WTC11 (cell line): Measurements from ENCODE around the gene GLO1. TPM values are rescaled to one million over a fixed set of nuclear protein-coding genes. Genes with fewer than 3 reads are reported as not detected.

Source experiments
- ATAC-seq: fragments of 200-7000 bp; cut with Tn5 transposase; 2 replicates; pipeline ENCODE4 v1.10.0; 2021; ENCODE audit warnings: mild to moderate bottlenecking, moderate library complexity
- CTCF ChIA-PET: fragments of 300-600 bp; sonication (Branson Sonifier 250); formaldehyde crosslinking; loops from one replicate; lab custom pipeline; 2021; ENCODE audit warnings: antibody characterized with exemption; lab: Charles Lee
- POLR2A ChIA-PET: fragments of 350-600 bp; sonication (Branson Sonifier 250); formaldehyde crosslinking; loops from one replicate; lab custom pipeline; 2021; ENCODE audit warnings: antibody characterized with exemption; lab: Charles Lee
- DNase-seq: peaks from one replicate; pipeline ENCODE4 v3.0.0; 2021; ENCODE audit warnings: low spot score
- H3K27ac Mint-ChIP-seq: 2 replicates; pipeline ENCODE4 v1.8.0; 2021; ENCODE audit warnings: mixed read lengths
- H3K27me3 Mint-ChIP-seq: 2 replicates; pipeline ENCODE4 v1.8.0; 2021; ENCODE audit warnings: low read depth, mild to moderate bottlenecking, moderate library complexity, mixed read lengths
- H3K36me3 Mint-ChIP-seq: 2 replicates; pipeline ENCODE4 v1.8.0; 2021; ENCODE audit warnings: mixed read lengths
- H3K4me1 Mint-ChIP-seq: 2 replicates; pipeline ENCODE4 v1.8.0; 2022; ENCODE audit warnings: mixed read lengths
- H3K4me3 Mint-ChIP-seq: 2 replicates; pipeline ENCODE4 v1.8.0; 2021; ENCODE audit warnings: mild to moderate bottlenecking, moderate library complexity, mixed read lengths
- H3K9me3 Mint-ChIP-seq: 2 replicates; pipeline ENCODE4 v1.8.0; 2021; ENCODE audit warnings: mixed read lengths
- CREM ChIP-seq: sonication (generic); formaldehyde crosslinking; IDR thresholded peaks from 2 replicates; pipeline ENCODE4 v1.8.1; 2022; ENCODE audit warnings: mild to moderate bottlenecking, missing genetic modification reagents, moderate library complexity
- ELF4 ChIP-seq: sonication (generic); formaldehyde crosslinking; IDR thresholded peaks from 2 replicates; pipeline ENCODE4 v1.8.1; 2022; ENCODE audit warnings: low read depth, mild to moderate bottlenecking, moderate library complexity, missing genetic modification reagents
- EMX1 ChIP-seq: fragments of 250-450 bp; sonication (Bioruptor Pico); IDR thresholded peaks from 2 replicates; pipeline ENCODE4 v1.8.0; 2021; ENCODE audit warnings: mild to moderate bottlenecking
- FOXK1 ChIP-seq: sonication (generic); formaldehyde crosslinking; IDR thresholded peaks from 2 replicates; pipeline ENCODE4 v1.8.0; 2022; ENCODE audit warnings: mild to moderate bottlenecking, moderate library complexity, missing genetic modification reagents
- GABPB1 ChIP-seq: sonication (generic); formaldehyde crosslinking; IDR thresholded peaks from 2 replicates; pipeline ENCODE4 v1.8.1; 2023; ENCODE audit warnings: mild to moderate bottlenecking, missing genetic modification reagents
- HMGA2 ChIP-seq: fragments of 250-450 bp; sonication (Bioruptor Pico); IDR thresholded peaks from 2 replicates; pipeline ENCODE4 v1.4.0; 2021; ENCODE audit warnings: mild to moderate bottlenecking, moderate library complexity
- IRF2 ChIP-seq: sonication (generic); formaldehyde crosslinking; IDR thresholded peaks from 2 replicates; pipeline ENCODE4 v1.8.0; 2022; ENCODE audit warnings: low read depth, missing genetic modification reagents, borderline replicate concordance
- JUN ChIP-seq: sonication (generic); formaldehyde crosslinking; IDR thresholded peaks from 2 replicates; pipeline ENCODE4 v1.8.0; 2023; ENCODE audit warnings: mild to moderate bottlenecking, missing genetic modification reagents
- NFATC4 ChIP-seq: fragments of 250-450 bp; sonication (Bioruptor Pico); IDR thresholded peaks from 2 replicates; pipeline ENCODE4 v1.9.0; 2021; ENCODE audit warnings: mild to moderate bottlenecking
- NR2C2 ChIP-seq: sonication (generic); formaldehyde crosslinking; IDR thresholded peaks from 2 replicates; pipeline ENCODE4 v1.8.0; 2022; ENCODE audit warnings: mild to moderate bottlenecking, missing genetic modification reagents
- SMAD4 ChIP-seq: sonication (generic); formaldehyde crosslinking; IDR thresholded peaks from 2 replicates; pipeline ENCODE4 v1.8.0; 2022; ENCODE audit warnings: mild to moderate bottlenecking, missing genetic modification reagents
- ZBTB21 ChIP-seq: sonication (generic); formaldehyde crosslinking; IDR thresholded peaks from 2 replicates; pipeline ENCODE4 v1.8.1; 2023; ENCODE audit warnings: mild to moderate bottlenecking, missing genetic modification reagents, borderline replicate concordance
- ZBTB43 ChIP-seq: sonication (generic); formaldehyde crosslinking; IDR thresholded peaks from 2 replicates; pipeline ENCODE4 v1.8.1; 2023; ENCODE audit warnings: mild to moderate bottlenecking, missing genetic modification reagents
- ZMAT4 ChIP-seq: fragments of 250-450 bp; sonication (Bioruptor Pico); IDR thresholded peaks from 2 replicates; pipeline ENCODE4 v1.9.0; 2021; ENCODE audit warnings: mild to moderate bottlenecking
- ZNF416 ChIP-seq: fragments of 250-450 bp; sonication (Bioruptor Pico); IDR thresholded peaks from 2 replicates; pipeline ENCODE4 v1.9.0; 2021; ENCODE audit warnings: mild to moderate bottlenecking, inconsistent platforms
- total RNA-seq: library from RNA; stranded (reverse); gene quantifications from 3 replicates; pipeline ENCODE4 v1.2.3, GENCODE V29; 2021
- TF ChIP-seq, protein P1 (sequence below): sonication (generic); formaldehyde crosslinking; IDR thresholded peaks from 2 replicates; pipeline ENCODE4 v1.8.0; 2022; ENCODE audit warnings: missing genetic modification reagents
- TF ChIP-seq, protein P2 (sequence below): sonication (generic); formaldehyde crosslinking; IDR thresholded peaks from 2 replicates; pipeline ENCODE4 v1.8.1; 2023; ENCODE audit warnings: mild to moderate bottlenecking, moderate library complexity, missing genetic modification reagents
- TF ChIP-seq, protein P3 (sequence below): sonication (generic); formaldehyde crosslinking; IDR thresholded peaks from 2 replicates; pipeline ENCODE4 v1.8.0; 2022; ENCODE audit warnings: mild to moderate bottlenecking, missing genetic modification reagents
- TF ChIP-seq, protein P4 (sequence below): fragments of 250-450 bp; sonication (Bioruptor Pico); IDR thresholded peaks from 2 replicates; pipeline ENCODE4 v1.8.0; 2021; ENCODE audit warnings: mild to moderate bottlenecking

GLO1 gene
- total RNA-seq, 1 experiment from 2014 or later, result 147 TPM

GRCh38 chr6:38687549-38687948 lies 15.4 kb downstream of the GLO1 start:
- Mint-ChIP-seq H3K27ac (no peak overlapping the region), H3K36me3 (peaks cover 19% of the 10 kb centered on the region), H3K27me3 (no peaks in the 10 kb centered on the region), H3K4me3 (no peak overlapping the region), H3K9me3 (no peaks in the 10 kb centered on the region), H3K4me1 (peaks cover 10% of the 10 kb centered on the region)
- DNase-seq (no peak), ATAC-seq (no peak)
- POLR2A ChIA-PET, result no interaction called here
- CTCF ChIA-PET, result no interaction called here
- TF ChIP-seq ZNF416 (CRISPR knock-in tag) (no peak), IRF2 (CRISPR knock-in tag) (no peak), CREM (CRISPR knock-in tag) (no peak), GABPB1 (CRISPR knock-in tag) (no peak), ZMAT4 (CRISPR knock-in tag) (no peak), ELF4 (CRISPR knock-in tag) (no peak), ZBTB21 (CRISPR knock-in tag) (no peak), JUN (no peak), EMX1 (CRISPR knock-in tag) (no peak), HMGA2 (CRISPR knock-in tag) (no peak), FOXK1 (no peak), NR2C2 (CRISPR knock-in tag) (no peak), NFATC4 (no peak), ZBTB43 (CRISPR knock-in tag) (no peak), SMAD4 (no peak)
- TF ChIP-seq, protein P1, sequence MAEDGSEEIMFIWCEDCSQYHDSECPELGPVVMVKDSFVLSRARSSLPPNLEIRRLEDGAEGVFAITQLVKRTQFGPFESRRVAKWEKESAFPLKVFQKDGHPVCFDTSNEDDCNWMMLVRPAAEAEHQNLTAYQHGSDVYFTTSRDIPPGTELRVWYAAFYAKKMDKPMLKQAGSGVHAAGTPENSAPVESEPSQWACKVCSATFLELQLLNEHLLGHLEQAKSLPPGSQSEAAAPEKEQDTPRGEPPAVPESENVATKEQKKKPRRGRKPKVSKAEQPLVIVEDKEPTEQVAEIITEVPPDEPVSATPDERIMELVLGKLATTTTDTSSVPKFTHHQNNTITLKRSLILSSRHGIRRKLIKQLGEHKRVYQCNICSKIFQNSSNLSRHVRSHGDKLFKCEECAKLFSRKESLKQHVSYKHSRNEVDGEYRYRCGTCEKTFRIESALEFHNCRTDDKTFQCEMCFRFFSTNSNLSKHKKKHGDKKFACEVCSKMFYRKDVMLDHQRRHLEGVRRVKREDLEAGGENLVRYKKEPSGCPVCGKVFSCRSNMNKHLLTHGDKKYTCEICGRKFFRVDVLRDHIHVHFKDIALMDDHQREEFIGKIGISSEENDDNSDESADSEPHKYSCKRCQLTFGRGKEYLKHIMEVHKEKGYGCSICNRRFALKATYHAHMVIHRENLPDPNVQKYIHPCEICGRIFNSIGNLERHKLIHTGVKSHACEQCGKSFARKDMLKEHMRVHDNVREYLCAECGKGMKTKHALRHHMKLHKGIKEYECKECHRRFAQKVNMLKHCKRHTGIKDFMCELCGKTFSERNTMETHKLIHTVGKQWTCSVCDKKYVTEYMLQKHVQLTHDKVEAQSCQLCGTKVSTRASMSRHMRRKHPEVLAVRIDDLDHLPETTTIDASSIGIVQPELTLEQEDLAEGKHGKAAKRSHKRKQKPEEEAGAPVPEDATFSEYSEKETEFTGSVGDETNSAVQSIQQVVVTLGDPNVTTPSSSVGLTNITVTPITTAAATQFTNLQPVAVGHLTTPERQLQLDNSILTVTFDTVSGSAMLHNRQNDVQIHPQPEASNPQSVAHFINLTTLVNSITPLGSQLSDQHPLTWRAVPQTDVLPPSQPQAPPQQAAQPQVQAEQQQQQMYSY, result no peak
- TF ChIP-seq, protein P2, sequence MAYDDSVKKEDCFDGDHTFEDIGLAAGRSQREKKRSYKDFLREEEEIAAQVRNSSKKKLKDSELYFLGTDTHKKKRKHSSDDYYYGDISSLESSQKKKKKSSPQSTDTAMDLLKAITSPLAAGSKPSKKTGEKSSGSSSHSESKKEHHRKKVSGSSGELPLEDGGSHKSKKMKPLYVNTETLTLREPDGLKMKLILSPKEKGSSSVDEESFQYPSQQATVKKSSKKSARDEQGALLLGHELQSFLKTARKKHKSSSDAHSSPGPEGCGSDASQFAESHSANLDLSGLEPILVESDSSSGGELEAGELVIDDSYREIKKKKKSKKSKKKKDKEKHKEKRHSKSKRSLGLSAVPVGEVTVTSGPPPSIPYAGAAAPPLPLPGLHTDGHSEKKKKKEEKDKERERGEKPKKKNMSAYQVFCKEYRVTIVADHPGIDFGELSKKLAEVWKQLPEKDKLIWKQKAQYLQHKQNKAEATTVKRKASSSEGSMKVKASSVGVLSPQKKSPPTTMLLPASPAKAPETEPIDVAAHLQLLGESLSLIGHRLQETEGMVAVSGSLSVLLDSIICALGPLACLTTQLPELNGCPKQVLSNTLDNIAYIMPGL (CRISPR knock-in tag), result no peak
- TF ChIP-seq, protein P3, sequence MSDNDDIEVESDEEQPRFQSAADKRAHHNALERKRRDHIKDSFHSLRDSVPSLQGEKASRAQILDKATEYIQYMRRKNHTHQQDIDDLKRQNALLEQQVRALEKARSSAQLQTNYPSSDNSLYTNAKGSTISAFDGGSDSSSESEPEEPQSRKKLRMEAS (CRISPR knock-in tag), result no peak
- TF ChIP-seq, protein P4, sequence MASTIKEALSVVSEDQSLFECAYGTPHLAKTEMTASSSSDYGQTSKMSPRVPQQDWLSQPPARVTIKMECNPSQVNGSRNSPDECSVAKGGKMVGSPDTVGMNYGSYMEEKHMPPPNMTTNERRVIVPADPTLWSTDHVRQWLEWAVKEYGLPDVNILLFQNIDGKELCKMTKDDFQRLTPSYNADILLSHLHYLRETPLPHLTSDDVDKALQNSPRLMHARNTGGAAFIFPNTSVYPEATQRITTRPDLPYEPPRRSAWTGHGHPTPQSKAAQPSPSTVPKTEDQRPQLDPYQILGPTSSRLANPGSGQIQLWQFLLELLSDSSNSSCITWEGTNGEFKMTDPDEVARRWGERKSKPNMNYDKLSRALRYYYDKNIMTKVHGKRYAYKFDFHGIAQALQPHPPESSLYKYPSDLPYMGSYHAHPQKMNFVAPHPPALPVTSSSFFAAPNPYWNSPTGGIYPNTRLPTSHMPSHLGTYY, result no peak

DNA sequence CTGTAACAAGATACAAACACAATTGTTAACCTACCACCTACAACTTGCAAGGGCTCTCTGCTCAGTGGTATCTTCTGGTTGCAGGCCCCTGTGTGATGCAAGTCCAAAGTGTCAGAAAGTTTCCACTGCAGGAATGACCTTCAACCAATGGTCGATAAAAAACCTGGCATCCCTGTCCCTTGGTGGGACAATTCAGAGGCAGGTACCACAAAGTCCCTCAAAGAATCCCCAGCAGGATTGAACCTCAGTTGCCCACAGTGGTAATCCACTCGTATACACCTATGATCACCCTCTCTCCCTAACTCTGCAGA lies 15.9 kb downstream of the GLO1 start:
- peaks cover 10% of the 10 kb centered on the region for H3K4me1 Mint-ChIP-seq
- POLR2A ChIA-PET, result no interaction called here
- no peaks in the 10 kb centered on the region for H3K9me3 Mint-ChIP-seq
- CTCF ChIA-PET, result no interaction called here
- H3K27me3 Mint-ChIP-seq, result no peaks in the 10 kb centered on the region
- DNase-seq, result no peak
- no peak for ATAC-seq
- TF ChIP-seq NFATC4, result no peak
- peak; percentile 65; the same call in 1 of the 2 replicates for TF ChIP-seq GABPB1 (CRISPR knock-in tag)
- H3K36me3 Mint-ChIP-seq, result peaks cover 20% of the 10 kb centered on the region
- H3K4me3 Mint-ChIP-seq, result no peak overlapping the region
- H3K27ac Mint-ChIP-seq, result 0 out of 2 replicates have a peak overlapping the region, but pooled peaks have one; percentile 6
